ENCODE measurements around the gene JPH4. TPM values are rescaled to one million over a fixed set of nuclear protein-coding genes. Genes with fewer than 3 reads are reported as not detected.
A peak's percentile ranks its signal among the peaks of the same experiment; 100 is the strongest.

The JPH4 gene
- total and polyA plus RNA-seq, 7 experiments from 2014 or later, result 0.13 to 1.2 (median 0.16) TPM; not detected in 4

DNA sequence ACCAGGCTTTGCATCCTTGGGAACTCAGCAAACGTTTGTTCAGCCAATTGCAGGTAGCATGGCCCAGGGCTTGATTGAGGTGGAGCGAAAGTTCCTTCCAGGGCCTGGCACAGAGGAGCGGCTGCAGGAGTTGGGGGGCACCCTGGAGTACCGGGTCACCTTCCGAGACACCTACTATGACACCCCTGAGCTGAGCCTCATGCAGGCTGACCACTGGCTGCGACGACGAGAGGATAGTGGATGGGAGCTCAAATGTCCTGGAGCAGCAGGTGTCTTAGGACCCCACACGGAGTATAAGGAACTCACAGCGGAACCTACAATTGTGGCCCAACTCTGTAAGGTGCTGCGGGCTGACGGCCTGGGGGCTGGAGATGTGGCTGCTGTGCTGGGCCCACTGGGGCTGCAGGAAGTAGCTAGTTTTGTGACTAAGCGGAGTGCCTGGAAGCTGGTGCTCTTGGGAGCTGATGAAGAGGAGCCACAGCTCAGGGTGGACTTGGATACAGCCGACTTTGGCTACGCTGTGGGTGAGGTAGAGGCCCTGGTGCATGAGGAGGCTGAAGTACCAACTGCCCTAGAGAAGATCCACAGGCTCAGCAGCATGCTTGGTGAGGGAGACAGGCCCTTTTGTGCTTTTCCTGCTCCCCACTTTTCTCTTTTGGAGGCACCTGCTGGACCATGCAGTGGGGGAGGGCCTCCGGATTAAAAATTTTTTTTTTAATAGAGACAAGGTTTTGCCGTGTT, 21.7 kb downstream of the JPH4 start:
- peak overlapping the region; percentile 83 for H3K27ac ChIP-seq (ENCODE audit: low read depth, low read length)
- Mint-ChIP-seq H3K9me3 (no peaks in the 10 kb centered on the region), H3K4me3 (peak overlapping the region; percentile 80 to 99 (median 96)), H3K4me1 (peaks cover 17 to 39% (median 36%) of the 10 kb centered on the region in 7 donors), H3K27me3 (no peaks in the 10 kb centered on the region), H3K36me3 (peaks cover 0 to 16% (median 9%) of the 10 kb centered on the region in 5 donors), H3K27ac (peak overlapping the region; percentile 78 to 97 (median 94))
- peaks cover 9 to 14% of the 10 kb centered on the region in 2 donors for H3K4me1 ChIP-seq (ENCODE audit: control insufficient read depth in 2 of 2, insufficient read depth in 2 of 2, low read length in 2 of 2)
- POLR2A ChIA-PET, result interaction anchor here (0.8 to 2.6 kb wide), 2 partner anchors 10 to 462 kb away, joined by 3 to 15 read pairs; partner anchors contain the start of genes ACIN1, AP1G2 and C14orf119
- CTCF ChIA-PET, result interaction anchor here (1.2 kb wide), 2 partner anchors 14 to 78 kb away, joined by 5 to 6 read pairs; no protein-coding TSS in a partner anchor
- no peak for ATAC-seq
- H3K4me3 ChIP-seq (ENCODE audit: low read length), result peak overlapping the region; percentile 84
- no peaks in the 10 kb centered on the region for H3K27me3 ChIP-seq (ENCODE audit: control insufficient read depth in 2 of 2, insufficient read depth in 2 of 2, low read length in 2 of 2)
- no peak for DNase-seq
- intact Hi-C loops (cut with micrococcal nuclease), result loop anchor here (1.0 to 10.0 kb wide), 10 partner anchors 10 to 878 kb away; partner anchors contain the start of genes ACIN1 (in 2 of the 2), C14orf119 (in 2 of the 2), PABPN1 (in 2 of the 2) and PPP1R3E (in 2 of the 2)
- H3K9me3 ChIP-seq (ENCODE audit: control insufficient read depth in 2 of 3, low read length in 3 of 3), result no peaks in the 10 kb centered on the region
- peaks cover 0 to 39% (median 20%) of the 10 kb centered on the region in 3 experiments for H3K36me3 ChIP-seq (ENCODE audit: control insufficient read depth in 2 of 3, insufficient read depth in 3 of 3, low read length in 3 of 3)

DNA sequence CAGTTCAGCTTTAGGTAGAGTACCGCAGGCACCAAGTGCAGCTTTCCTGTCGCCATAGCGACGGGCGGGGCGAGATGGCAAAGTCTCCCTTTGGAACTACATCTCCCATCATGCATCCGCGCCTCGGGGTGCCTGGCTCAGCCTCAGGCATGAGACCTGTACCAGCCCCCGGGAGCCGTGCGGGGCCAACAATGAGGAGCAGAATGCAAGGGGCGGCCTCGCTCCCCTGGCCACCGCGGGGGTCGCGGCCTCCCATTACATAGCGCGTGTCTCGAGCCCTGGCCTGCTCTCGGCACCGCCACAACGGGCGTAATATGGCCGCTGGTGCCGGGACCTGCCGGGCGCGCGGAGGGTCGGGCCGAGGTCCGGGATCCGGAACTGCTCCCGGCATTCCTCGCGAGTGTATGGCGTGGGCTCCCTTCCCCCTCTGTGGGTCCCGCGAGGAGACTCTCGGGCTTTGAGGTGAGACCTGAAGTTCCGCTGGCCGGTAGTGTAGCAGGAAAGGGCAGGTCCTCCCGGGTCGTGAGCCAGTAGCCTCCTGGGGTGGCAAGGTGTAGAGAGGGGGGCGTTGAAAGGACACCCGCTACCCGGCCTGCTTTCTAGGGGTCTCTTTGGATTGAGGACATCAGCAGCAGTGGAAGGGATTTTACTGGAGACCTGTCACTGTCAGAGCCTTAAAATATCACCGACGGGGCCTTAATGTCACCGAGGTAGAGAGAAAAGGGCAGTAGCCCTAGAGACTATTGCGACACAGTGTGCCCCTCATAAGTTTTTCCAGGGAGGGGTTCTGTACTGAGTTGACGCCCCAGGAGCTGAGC, 22.5 kb downstream of the JPH4 start, which contains the start of gene THTPA:
Gene THTPA, plus strand, starts transcription at position 390 of the 818 bp plus-strand sequence. CDS start 487 bp downstream, outside the sequence.
- peaks cover 10 to 16% of the 10 kb centered on the region in 2 donors for H3K4me1 ChIP-seq (ENCODE audit: control insufficient read depth in 2 of 2, insufficient read depth in 2 of 2, low read length in 2 of 2)
- H3K4me3 ChIP-seq (ENCODE audit: low read length), result peak within 1 kb of the TSS; percentile 84
- H3K27me3 Mint-ChIP-seq, result peaks cover 0 to under 1% (median 0%) of the 10 kb centered on the region in 5 donors
- peaks cover 18 to 45% (median 38%) of the 10 kb centered on the region in 7 donors for H3K4me1 Mint-ChIP-seq
- no peaks in the 10 kb centered on the region for H3K27me3 ChIP-seq (ENCODE audit: control insufficient read depth in 2 of 2, insufficient read depth in 2 of 2, low read length in 2 of 2)
- ATAC-seq (peak; percentile 94), DNase-seq (peak; percentile 84 to 96 (median 89))
- H3K9me3 ChIP-seq (ENCODE audit: control insufficient read depth in 2 of 3, low read length in 3 of 3), result no peaks in the 10 kb centered on the region
- H3K27ac Mint-ChIP-seq, result peak within 1 kb of the TSS; percentile 78 to 97 (median 94)
- H3K27ac ChIP-seq (ENCODE audit: low read depth, low read length), result peak within 1 kb of the TSS; percentile 83
- POLR2A ChIA-PET, result interaction anchor here (0.7 to 2.6 kb wide), 6 partner anchors 11 to 591 kb away, joined by 3 to 15 read pairs (median 4); partner anchors contain the start of genes ACIN1, AP1G2, C14orf119 and DCAF11
- peaks cover 0 to 31% (median 14%) of the 10 kb centered on the region in 3 experiments for H3K36me3 ChIP-seq (ENCODE audit: control insufficient read depth in 2 of 3, insufficient read depth in 3 of 3, low read length in 3 of 3)
- CTCF ChIA-PET, result interaction anchor here (1.2 kb wide), 2 partner anchors 13 to 77 kb away, joined by 5 to 6 read pairs; no protein-coding TSS in a partner anchor
- intact Hi-C loops (cut with micrococcal nuclease), result loop anchor here (1.0 to 10.0 kb wide), 12 partner anchors 11 to 887 kb away; partner anchors contain the start of genes ACIN1 (in 2 of the 2), AP1G2 (in 2 of the 2), C14orf119 (in 2 of the 2) and NGDN (in 2 of the 2)
- H3K4me3 Mint-ChIP-seq, result peak within 1 kb of the TSS; percentile 80 to 99 (median 96)
- H3K9me3 Mint-ChIP-seq, result no peaks in the 10 kb centered on the region
- H3K36me3 Mint-ChIP-seq, result peaks cover 0 to 11% (median 4%) of the 10 kb centered on the region in 5 donors

DNA sequence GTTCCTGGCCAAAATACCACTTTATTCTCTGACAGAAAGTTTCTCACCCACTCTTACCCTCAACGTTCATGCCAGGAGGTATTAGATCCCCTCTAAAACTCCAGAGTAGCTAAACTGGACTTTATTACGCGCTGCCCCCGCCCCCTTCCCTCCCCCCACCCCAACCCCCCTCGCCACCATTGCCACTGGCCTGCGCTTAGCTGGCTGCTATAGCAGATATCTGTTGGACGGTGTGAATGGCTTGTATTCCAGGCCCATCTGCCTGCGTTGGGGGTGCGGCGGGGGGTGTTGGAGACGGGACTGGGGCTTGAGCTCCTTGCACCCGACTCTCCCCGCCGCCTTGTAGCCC, 23.1 kb downstream of the JPH4 start:
- Mint-ChIP-seq H3K4me1 (peaks cover 14 to 42% (median 37%) of the 10 kb centered on the region in 7 donors), H3K9me3 (no peaks in the 10 kb centered on the region), H3K27ac (peak overlapping the region; percentile 78 to 97 (median 94)), H3K36me3 (peaks cover 0 to 8% (median 4%) of the 10 kb centered on the region in 5 donors), H3K27me3 (peaks cover 0 to 4% (median 0%) of the 10 kb centered on the region in 5 donors), H3K4me3 (peak overlapping the region; percentile 80 to 99 (median 96))
- peaks cover 0 to 26% (median 8%) of the 10 kb centered on the region in 3 experiments for H3K36me3 ChIP-seq (ENCODE audit: control insufficient read depth in 2 of 3, insufficient read depth in 3 of 3, low read length in 3 of 3)
- intact Hi-C loops (cut with micrococcal nuclease), result loop anchor here (1.0 to 10.0 kb wide), 8 partner anchors 12 to 887 kb away; partner anchors contain the start of genes ACIN1 (in 1 of the 2), AP1G2 (in 1 of the 2), C14orf119 (in 1 of the 2) and DCAF11 (in 1 of the 2)
- H3K9me3 ChIP-seq (ENCODE audit: control insufficient read depth in 2 of 3, low read length in 3 of 3), result no peaks in the 10 kb centered on the region
- H3K4me3 ChIP-seq (ENCODE audit: low read length), result peak overlapping the region; percentile 84
- H3K27ac ChIP-seq (ENCODE audit: low read depth, low read length), result peak overlapping the region; percentile 83
- H3K27me3 ChIP-seq (ENCODE audit: control insufficient read depth in 2 of 2, insufficient read depth in 2 of 2, low read length in 2 of 2), result no peaks in the 10 kb centered on the region
- H3K4me1 ChIP-seq (ENCODE audit: control insufficient read depth in 2 of 2, insufficient read depth in 2 of 2, low read length in 2 of 2), result peaks cover 16 to 22% of the 10 kb centered on the region in 2 donors
- CTCF ChIA-PET, result no interaction called here
- POLR2A ChIA-PET, result interaction anchor here (0.7 to 2.6 kb wide), 5 partner anchors 12 to 591 kb away, joined by 3 to 15 read pairs (median 4); partner anchors contain the start of genes AP1G2, DCAF11, NRL and PABPN1
- no peak for DNase-seq
- ATAC-seq, result no peak

DNA sequence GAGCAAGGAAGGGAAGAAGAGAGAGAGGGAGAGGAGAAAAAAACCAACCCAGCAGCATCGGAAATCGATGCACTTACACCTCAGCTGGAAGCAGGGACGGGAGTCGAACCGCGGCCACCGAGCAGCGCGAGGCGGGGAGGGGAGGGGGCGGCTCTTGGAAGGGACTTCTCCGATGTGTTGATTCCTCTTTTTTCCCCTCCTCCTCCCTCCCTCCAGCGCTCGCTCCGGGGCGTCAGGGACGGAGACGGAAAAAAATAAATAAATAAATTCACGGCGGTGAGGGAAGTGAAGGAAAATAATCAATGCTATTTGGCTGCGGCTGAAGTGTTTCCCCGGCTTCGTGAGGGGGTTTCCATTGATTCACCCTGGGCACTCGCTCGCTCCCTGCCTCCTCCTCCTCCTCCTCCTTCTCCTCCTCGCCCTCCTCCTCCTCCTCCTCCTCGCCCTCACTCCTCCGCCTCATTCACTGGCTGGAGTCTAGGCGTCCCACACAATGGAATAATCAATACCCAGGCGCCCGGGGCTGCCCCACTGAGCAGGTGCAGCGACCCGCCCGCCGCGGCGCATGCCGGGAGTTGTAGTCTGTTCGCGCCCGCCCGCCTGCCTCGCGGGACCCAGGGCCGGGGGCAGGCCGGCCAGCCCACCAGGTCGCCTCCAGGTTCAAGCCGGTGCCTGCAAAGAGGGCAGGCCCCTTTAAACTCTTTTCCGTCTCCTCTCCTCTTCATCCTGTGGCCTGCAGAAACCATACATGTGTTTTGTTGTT, 27.1 kb downstream of the JPH4 start, which contains the start of gene ZFHX2:
Gene ZFHX2, minus strand, starts transcription at position 500 of the 763 bp plus-strand sequence. CDS start 16,440 bp downstream, outside the sequence.
- no peaks in the 10 kb centered on the region for H3K9me3 Mint-ChIP-seq
- H3K27ac Mint-ChIP-seq, result peak within 1 kb of the TSS; percentile 69 to 91 (median 86)
- Histone ChIP-seq H3K36me3 (ENCODE audit: control insufficient read depth in 2 of 3, insufficient read depth in 3 of 3, low read length in 3 of 3) (peaks cover 0 to 4% (median 0%) of the 10 kb centered on the region in 3 experiments), H3K27me3 (ENCODE audit: control insufficient read depth in 2 of 2, insufficient read depth in 2 of 2, low read length in 2 of 2) (peaks cover 3 to 5% of the 10 kb centered on the region in 2 donors), H3K9me3 (ENCODE audit: control insufficient read depth in 2 of 3, low read length in 3 of 3) (no peaks in the 10 kb centered on the region), H3K4me1 (ENCODE audit: control insufficient read depth in 2 of 2, insufficient read depth in 2 of 2, low read length in 2 of 2) (peaks cover 11% of the 10 kb centered on the region in 2 donors), H3K4me3 (ENCODE audit: low read length) (peak within 1 kb of the TSS; percentile 77), H3K27ac (ENCODE audit: low read depth, low read length) (peak within 1 kb of the TSS; percentile 59)
- DNase-seq, result peak; percentile 49 to 86 (median 60)
- POLR2A ChIA-PET, result interaction anchor here (0.7 kb wide), 1 partner anchor 234 kb away, joined by 3 read pairs; no protein-coding TSS in a partner anchor
- H3K4me1 Mint-ChIP-seq, result peaks cover 5 to 21% (median 16%) of the 10 kb centered on the region in 7 donors
- H3K36me3 Mint-ChIP-seq, result no peaks in the 10 kb centered on the region
- H3K27me3 Mint-ChIP-seq, result peaks cover 0 to 4% (median 0%) of the 10 kb centered on the region in 5 donors
- intact Hi-C loops (cut with micrococcal nuclease), result loop anchor here (1.0 to 10.0 kb wide), 8 partner anchors 12 to 883 kb away; partner anchors contain the start of genes NGDN (in 2 of the 2), ACIN1 (in 1 of the 2), AP1G2 (in 1 of the 2) and C14orf119 (in 1 of the 2)
- ATAC-seq, result peak; percentile 64
- peak within 1 kb of the TSS in 3 of 10 donors; percentile 34 to 90 (median 81) for H3K4me3 Mint-ChIP-seq
- CTCF ChIA-PET, result interaction anchor here (1.0 to 1.3 kb wide), 4 partner anchors 10 to 231 kb away, joined by 3 to 4 read pairs (median 4); no protein-coding TSS in a partner anchor

DNA sequence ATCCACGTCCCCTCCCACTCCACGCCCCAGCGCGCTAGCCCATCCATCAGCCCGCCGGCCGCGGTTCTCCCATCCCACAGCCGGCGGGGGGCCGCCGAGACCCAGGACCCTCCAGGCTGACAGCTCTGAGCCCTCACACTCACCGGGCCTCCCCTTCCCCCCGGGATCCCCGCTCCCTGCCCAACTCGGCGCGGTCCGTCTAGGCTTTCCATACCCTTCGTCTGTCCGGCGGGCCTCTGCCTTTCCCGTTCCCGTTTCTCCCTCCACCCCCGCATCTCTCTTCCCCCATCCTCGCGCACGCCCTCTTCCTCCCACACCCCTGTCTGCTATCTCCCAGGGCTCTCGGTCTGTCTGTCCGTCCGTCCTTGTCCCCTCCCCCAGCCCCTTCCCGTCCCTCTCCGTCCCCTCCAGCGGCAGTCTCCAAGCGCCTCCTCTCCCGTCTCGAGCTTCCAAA, 27.8 kb downstream of the JPH4 start:
- peaks cover 3 to 5% of the 10 kb centered on the region in 2 donors for H3K27me3 ChIP-seq (ENCODE audit: control insufficient read depth in 2 of 2, insufficient read depth in 2 of 2, low read length in 2 of 2)
- peak overlapping the region in 5 of 9 donors; percentile 20 to 91 (median 69) for H3K27ac Mint-ChIP-seq
- DNase-seq (no peak), ATAC-seq (no peak)
- ChIA-PET CTCF (interaction anchor here (0.6 to 1.0 kb wide), 2 partner anchors 231 to 643 kb away, joined by 3 to 5 read pairs; no protein-coding TSS in a partner anchor), POLR2A (interaction anchor here (0.7 kb wide), 1 partner anchor 234 kb away, joined by 3 read pairs; no protein-coding TSS in a partner anchor)
- peaks cover 0 to under 1% (median 0%) of the 10 kb centered on the region in 3 experiments for H3K36me3 ChIP-seq (ENCODE audit: control insufficient read depth in 2 of 3, insufficient read depth in 3 of 3, low read length in 3 of 3)
- no peaks in the 10 kb centered on the region for H3K9me3 Mint-ChIP-seq
- peaks cover under 1 to 17% (median 13%) of the 10 kb centered on the region in 7 donors for H3K4me1 Mint-ChIP-seq
- no peaks in the 10 kb centered on the region for H3K36me3 Mint-ChIP-seq
- peak overlapping the region; percentile 77 for H3K4me3 ChIP-seq (ENCODE audit: low read length)
- intact Hi-C loops (cut with micrococcal nuclease), result loop anchor here (1.0 to 10.0 kb wide), 8 partner anchors 12 to 884 kb away; partner anchors contain the start of genes NGDN (in 2 of the 2), ACIN1 (in 1 of the 2), AP1G2 (in 1 of the 2) and C14orf119 (in 1 of the 2)
- peaks cover 8 to 11% of the 10 kb centered on the region in 2 donors for H3K4me1 ChIP-seq (ENCODE audit: control insufficient read depth in 2 of 2, insufficient read depth in 2 of 2, low read length in 2 of 2)
- peak overlapping the region in 1 of 10 donors; percentile 81 for H3K4me3 Mint-ChIP-seq
- H3K27ac ChIP-seq (ENCODE audit: low read depth, low read length), result peak overlapping the region; percentile 59
- peaks cover 0 to 4% (median 0%) of the 10 kb centered on the region in 5 donors for H3K27me3 Mint-ChIP-seq
- no peaks in the 10 kb centered on the region for H3K9me3 ChIP-seq (ENCODE audit: control insufficient read depth in 2 of 3, low read length in 3 of 3)
